HCT116 (cell line): ENCODE measurements around the gene LCLAT1. TPM values are rescaled to one million over a fixed set of nuclear protein-coding genes. Genes with fewer than 3 reads are reported as not detected.

Source experiments
- ATAC-seq: fragments of 200-7000 bp; cut with Tn5 transposase; 2 replicates; pipeline ENCODE4 v1.9.1; 2020; ENCODE audit warnings: mild to moderate bottlenecking, moderate library complexity
- BruUV-seq: library from RNA; stranded (reverse); fragments of 400-500 nt; replicated peaks from 2 replicates; lab custom pipeline; 2021; lab: Mats Ljungman, UMichigan
- CTCF ChIA-PET: fragments of 300-600 bp; sonication (Branson Sonifier 250); formaldehyde crosslinking; loops from one replicate; lab custom pipeline; 2021; ENCODE audit warnings: antibody characterized with exemption; lab: Charles Lee
- POLR2A ChIA-PET: fragments of 300-600, 350-600 bp; sonication (Branson Sonifier 250); formaldehyde crosslinking; loops from one replicate; lab custom pipeline; 2021; ENCODE audit warnings: antibody characterized with exemption; lab: Charles Lee
- RAD21 ChIA-PET, 2 experiments: fragments of 300-600 bp; sonication (Branson Sonifier 250); formaldehyde crosslinking; loops; one replicate each; lab custom pipeline; 2023; ENCODE audit warnings: low total read pairs in 2 of 2; ENCODE audit not compliant: uncharacterized antibody in 2 of 2, unreplicated experiment in 2 of 2, low non-redundant PET in 1 of 2; lab: Charles Lee
- DNase-seq: peaks from one replicate; pipeline ENCODE4 v3.0.0-alpha.2; 2010; ENCODE audit warnings: low read depth, low spot score
- H2AFZ ChIP-seq: fragments of 200-600 bp; shearing (Covaris generic), sonication (generic); 2 replicates; pipeline ENCODE4 v1.6.1; 2017; ENCODE audit warnings: low read depth, mixed run types, mixed read lengths, antibody characterized with exemption, low read length; ENCODE audit not compliant: poor library complexity, severe bottlenecking
- H3K27ac ChIP-seq: 2 replicates; pipeline ENCODE4 v1.5.1; 2012; ENCODE audit warnings: low read depth, low read length
- H3K27me3 ChIP-seq: fragments of 200-600 bp; sonication (generic); 2 replicates; pipeline ENCODE4 v1.6.1; 2016; ENCODE audit warnings: mixed run types, low read length, mixed read lengths; ENCODE audit not compliant: insufficient read depth
- H3K36me3 ChIP-seq, 2 experiments: fragments of 200-500 bp in 1 of 2; fragments of 200-600 bp in 1 of 2; sonication (Bioruptor generic) in 1 of 2; sonication (generic) in 1 of 2; 2 replicates each; pipeline versions ENCODE4 v1.5.1 to v1.6.1; 2014 to 2016; ENCODE audit warnings: low read length in 2 of 2, inconsistent platforms in 1 of 2, mixed read lengths in 1 of 2, mixed run types in 1 of 2; ENCODE audit not compliant: insufficient read depth in 2 of 2, control insufficient read depth in 1 of 2
- H3K4me1 ChIP-seq, 2 experiments: fragments of 200-600 bp in 1 of 2; sonication (generic) in 1 of 2; 2 replicates each; pipeline versions ENCODE4 v1.5.1 to v1.6.1; 2012 to 2017; ENCODE audit warnings: low read length in 2 of 2, inconsistent platforms in 1 of 2, mild to moderate bottlenecking in 1 of 2, mixed read lengths in 1 of 2, mixed run types in 1 of 2, moderate library complexity in 1 of 2; ENCODE audit not compliant: insufficient read depth in 2 of 2, control insufficient read depth in 1 of 2
- H3K4me2 ChIP-seq: fragments of 200-600 bp; sonication (generic); 2 replicates; pipeline ENCODE4 v1.6.1; 2017; ENCODE audit warnings: mixed run types, low read length, mixed read lengths
- H3K4me3 ChIP-seq, 2 experiments: fragments of 200-600 bp in 1 of 2; sonication (generic) in 1 of 2; replicated peaks in 1 of 2; 2 replicates each; pipeline ENCODE4 v1.5.1; 2011 to 2016; ENCODE audit warnings: low read length in 2 of 2, control low read depth in 1 of 2, low read depth in 1 of 2, mild to moderate bottlenecking in 1 of 2, mixed read lengths in 1 of 2, mixed run types in 1 of 2
- H3K79me2 ChIP-seq: fragments of 200-600 bp; sonication (generic); 2 replicates; pipeline ENCODE4 v1.6.1; 2017; ENCODE audit warnings: mild to moderate bottlenecking, mixed run types, low read length, moderate library complexity, mixed read lengths; ENCODE audit not compliant: insufficient read depth
- H3K9ac ChIP-seq: fragments of 200-600 bp; sonication (generic); 2 replicates; pipeline ENCODE4 v1.6.1; 2016; ENCODE audit warnings: low read length, mixed read lengths
- H3K9me2 ChIP-seq: fragments of 200-600 bp; sonication (generic), shearing (Covaris generic); 2 replicates; pipeline ENCODE4 v1.6.1; 2017; ENCODE audit warnings: mixed run types, mild to moderate bottlenecking, moderate library complexity; ENCODE audit not compliant: insufficient read depth
- H3K9me3 ChIP-seq, 2 experiments: fragments of 200-500 bp in 1 of 2; fragments of 200-600 bp in 1 of 2; sonication (Bioruptor generic) in 1 of 2; sonication (generic) in 1 of 2; 2 replicates each; pipeline ENCODE4 v1.6.1; 2014 to 2017; ENCODE audit warnings: low read length in 2 of 2, mixed read lengths in 2 of 2, inconsistent platforms in 1 of 2, low read depth in 1 of 2, mild to moderate bottlenecking in 1 of 2, mixed run types in 1 of 2, moderate library complexity in 1 of 2; ENCODE audit not compliant: control insufficient read depth in 1 of 2, insufficient read depth in 1 of 2
- H4K20me1 ChIP-seq: fragments of 200-600 bp; sonication (generic), shearing (Covaris generic); 2 replicates; pipeline ENCODE4 v1.6.1; 2017; ENCODE audit warnings: mixed run types, mild to moderate bottlenecking, moderate library complexity; ENCODE audit not compliant: insufficient read depth
- ATF3 ChIP-seq: IDR thresholded peaks from 2 replicates; pipeline ENCODE4 v1.6.1; 2012
- CBX3 ChIP-seq: IDR thresholded peaks from 2 replicates; pipeline ENCODE4 v1.6.1; 2012; ENCODE audit warnings: low read depth
- CTCF ChIP-seq, 3 experiments: fragments of 200-600 bp in 1 of 3; sonication (generic) in 1 of 3; IDR thresholded peaks in 2 of 3; conservative IDR thresholded peaks in 1 of 3; 2 replicates each; pipeline ENCODE4 v1.5.1; 2012 to 2017; ENCODE audit warnings: low read depth in 2 of 3, low read length in 2 of 3, antibody characterized with exemption in 1 of 3, borderline replicate concordance in 1 of 3, control low read depth in 1 of 3, mild to moderate bottlenecking in 1 of 3, mixed read lengths in 1 of 3, mixed run types in 1 of 3, moderate library complexity in 1 of 3; ENCODE audit not compliant: insufficient read depth in 1 of 3
- EGR1 ChIP-seq: IDR thresholded peaks from 2 replicates; pipeline ENCODE4 v1.6.1; 2012; ENCODE audit warnings: low read depth
- EZH2 ChIP-seq: fragments of 200-600 bp; sonication (generic); IDR thresholded peaks from 2 replicates; pipeline ENCODE4 v1.6.1; 2017; ENCODE audit warnings: antibody characterized with exemption, mixed run types
- FOSL1 ChIP-seq: IDR thresholded peaks from 2 replicates; pipeline ENCODE4 v1.6.1; 2012; ENCODE audit warnings: low read depth
- JUND ChIP-seq: IDR thresholded peaks from 2 replicates; pipeline ENCODE4 v1.6.1; 2012
- POLR2AphosphoS5 ChIP-seq: IDR thresholded peaks from 2 replicates; pipeline ENCODE4 v1.6.1; 2011; ENCODE audit warnings: mild to moderate bottlenecking, low read depth, low read length, moderate library complexity
- RAD21 ChIP-seq: IDR thresholded peaks from 2 replicates; pipeline ENCODE4 v1.6.1; 2012; ENCODE audit warnings: low read depth, mild to moderate bottlenecking
- REST ChIP-seq: IDR thresholded peaks from 2 replicates; pipeline ENCODE4 v1.6.1; 2012; ENCODE audit warnings: low read depth
- SP1 ChIP-seq: IDR thresholded peaks from 2 replicates; pipeline ENCODE4 v1.6.1; 2012; ENCODE audit warnings: low read depth
- SRF ChIP-seq: IDR thresholded peaks from 2 replicates; pipeline ENCODE4 v1.6.1; 2012; ENCODE audit warnings: low read depth
- YY1 ChIP-seq: IDR thresholded peaks from 2 replicates; pipeline ENCODE4 v1.6.1; 2011; ENCODE audit warnings: low read length, low read depth, moderate library complexity, mild to moderate bottlenecking; ENCODE audit not compliant: insufficient replicate concordance; ENCODE audit errors: extremely low read depth
- ZNF274 ChIP-seq: fragments of 200-500 bp; sonication (Bioruptor generic); IDR thresholded peaks from 2 replicates; pipeline ENCODE4 v1.6.1; 2014; ENCODE audit warnings: mild to moderate bottlenecking, low read depth, low read length, inconsistent platforms
- intact Hi-C: fragments of 100-400 bp; cut with micrococcal nuclease; formaldehyde crosslinking; loops from 2 replicates; pipeline ENCODE4 v1.10.0; 2022
- total RNA-seq: library from RNA; stranded (reverse); gene quantifications from one replicate; pipeline ENCODE4 v1.2.1, GENCODE V29; 2021; ENCODE audit not compliant: unreplicated experiment

Gene LCLAT1
- total RNA-seq, 1 experiment from 2014 or later = 36.2 TPM

GRCh38 chr2:30590407-30590806, 143.4 kb downstream of the LCLAT1 start:
- TF ChIP-seq CBX3 (no peak), CTCF (IDR thresholded peaks at IDR 0.05 in 2 of 3, conservative IDR thresholded peaks at IDR 0.05 in 1 of 3; ENCODE audit: borderline replicate concordance in 1 of 3, insufficient read depth in 1 of 3, low read depth in 2 of 3, low read length in 2 of 3) (no peak), EZH2 (no peak), RAD21 (no peak), JUND (no peak), SRF (no peak), YY1 (no peak), SP1 (no peak), POLR2AphosphoS5 (no peak), FOSL1 (no peak)
- TF ChIP-seq, all 23 proteins: peak for 0
- Histone ChIP-seq H3K9me2 (no peaks in the 10 kb centered on the region), H3K4me3 (no peak overlapping the region), H3K79me2 (no peaks in the 10 kb centered on the region), H2AFZ (no peak overlapping the region), H3K27ac (no peak overlapping the region), H3K36me3 (no peaks in the 10 kb centered on the region), H3K9ac (no peak overlapping the region), H3K4me1 (no peaks in the 10 kb centered on the region), H3K27me3 (no peaks in the 10 kb centered on the region), H3K9me3 (no peaks in the 10 kb centered on the region), H4K20me1 (no peaks in the 10 kb centered on the region), H3K4me2 (no peak overlapping the region)
- intact Hi-C loops = no loop called here
- no peak for DNase-seq
- no peak for ATAC-seq
- no TSS peak for BruUV-seq
- RAD21 ChIA-PET = no interaction called here
- POLR2A ChIA-PET = no interaction called here
- CTCF ChIA-PET = no interaction called here

GRCh38 chr2:30591186-30591585, 144.1 kb downstream of the LCLAT1 start:
- Histone ChIP-seq H4K20me1 (no peaks in the 10 kb centered on the region), H3K4me3 (no peak overlapping the region), H3K4me1 (no peaks in the 10 kb centered on the region), H3K9ac (no peak overlapping the region), H3K79me2 (no peaks in the 10 kb centered on the region), H3K9me2 (no peaks in the 10 kb centered on the region), H3K27ac (no peak overlapping the region), H3K4me2 (no peak overlapping the region), H3K36me3 (no peaks in the 10 kb centered on the region), H2AFZ (no peak overlapping the region), H3K27me3 (no peaks in the 10 kb centered on the region), H3K9me3 (no peaks in the 10 kb centered on the region)
- no peak for DNase-seq
- POLR2A ChIA-PET = no interaction called here
- RAD21 ChIA-PET = no interaction called here
- intact Hi-C loops = no loop called here
- BruUV-seq = no TSS peak
- ATAC-seq = no peak
- CTCF ChIA-PET = no interaction called here
- TF ChIP-seq EGR1 = no peak
- no peak for TF ChIP-seq ATF3
- TF ChIP-seq REST = no peak
- TF ChIP-seq SRF = no peak
- TF ChIP-seq ZNF274 = no peak
